ENCODE results near the gene PIWIL1. TPM values are rescaled to one million over a fixed set of nuclear protein-coding genes. Genes with fewer than 3 reads are reported as not detected.

Gene PIWIL1
- total and polyA plus RNA-seq, 2 donors from 2014 or later, result 0.15 to 0.31 TPM

- TF ChIP-seq CTCF (IDR thresholded peaks at IDR 0.05; ENCODE audit: borderline replicate concordance, extremely low read depth, insufficient read depth), result no peak
- no peak for FAIRE-seq
- H3K9ac ChIP-seq (ENCODE audit: low read length in 3 of 3), result no peak overlapping the region
- no peaks in the 10 kb centered on the region for H3K36me3 ChIP-seq (ENCODE audit: control insufficient read depth in 2 of 3, insufficient read depth in 3 of 3, low read length in 3 of 3)
- no peak overlapping the region for H3K27ac ChIP-seq (ENCODE audit: low read depth in 2 of 2, low read length in 2 of 2)
- H3K4me3 ChIP-seq (ENCODE audit: low read length in 3 of 3), result no peak overlapping the region
- H3K27me3 ChIP-seq (ENCODE audit: control insufficient read depth, insufficient read depth, low read length), result no peaks in the 10 kb centered on the region
- intact Hi-C loops (cut with DNase I), result no loop called here
- no peak for DNase-seq
- H3K4me1 ChIP-seq (ENCODE audit: control insufficient read depth in 2 of 3, insufficient read depth in 2 of 3, low read depth in 1 of 3, low read length in 3 of 3), result no peaks in the 10 kb centered on the region
- no peaks in the 10 kb centered on the region for H3K9me3 ChIP-seq (ENCODE audit: control insufficient read depth in 2 of 3, insufficient read depth in 1 of 3, low read length in 3 of 3)
These were observed 57.2 kb downstream of the PIWIL1 start for GRCh38 chr12:130394906-130395305.

DNA sequence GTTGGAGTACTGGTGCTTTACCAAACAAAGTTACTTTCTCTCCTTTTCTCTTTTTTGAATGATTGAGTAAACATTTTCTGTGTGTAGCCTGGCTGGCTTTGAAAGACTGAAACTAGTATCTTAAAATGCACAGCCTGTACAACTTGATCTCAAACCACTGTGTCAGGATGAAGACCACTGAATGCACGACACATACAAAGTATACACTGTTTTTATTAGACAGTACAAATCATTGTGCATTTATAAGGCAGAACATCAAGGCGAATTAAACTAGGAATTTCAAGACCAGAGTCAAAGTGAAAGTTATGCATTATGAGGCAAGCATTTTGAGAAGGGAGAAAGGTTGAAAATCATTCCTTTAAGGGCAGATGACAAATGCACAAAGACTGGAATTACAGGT lies 59.0 kb downstream of the PIWIL1 start:
- TF ChIP-seq CTCF (IDR thresholded peaks at IDR 0.05; ENCODE audit: borderline replicate concordance, extremely low read depth, insufficient read depth), result no peak
- H3K27me3 ChIP-seq (ENCODE audit: control insufficient read depth, insufficient read depth, low read length), result no peaks in the 10 kb centered on the region
- no peak for DNase-seq
- no peak overlapping the region for H3K4me3 ChIP-seq (ENCODE audit: low read length in 3 of 3)
- no peaks in the 10 kb centered on the region for H3K4me1 ChIP-seq (ENCODE audit: control insufficient read depth in 2 of 3, insufficient read depth in 2 of 3, low read depth in 1 of 3, low read length in 3 of 3)
- H3K9ac ChIP-seq (ENCODE audit: low read length in 3 of 3), result no peak overlapping the region
- no peak for FAIRE-seq
- intact Hi-C loops (cut with DNase I), result no loop called here
- no peaks in the 10 kb centered on the region for H3K9me3 ChIP-seq (ENCODE audit: control insufficient read depth in 2 of 3, insufficient read depth in 1 of 3, low read length in 3 of 3)
- no peak overlapping the region for H3K27ac ChIP-seq (ENCODE audit: low read depth in 2 of 2, low read length in 2 of 2)
- H3K36me3 ChIP-seq (ENCODE audit: control insufficient read depth in 2 of 3, insufficient read depth in 3 of 3, low read length in 3 of 3), result no peaks in the 10 kb centered on the region

DNA sequence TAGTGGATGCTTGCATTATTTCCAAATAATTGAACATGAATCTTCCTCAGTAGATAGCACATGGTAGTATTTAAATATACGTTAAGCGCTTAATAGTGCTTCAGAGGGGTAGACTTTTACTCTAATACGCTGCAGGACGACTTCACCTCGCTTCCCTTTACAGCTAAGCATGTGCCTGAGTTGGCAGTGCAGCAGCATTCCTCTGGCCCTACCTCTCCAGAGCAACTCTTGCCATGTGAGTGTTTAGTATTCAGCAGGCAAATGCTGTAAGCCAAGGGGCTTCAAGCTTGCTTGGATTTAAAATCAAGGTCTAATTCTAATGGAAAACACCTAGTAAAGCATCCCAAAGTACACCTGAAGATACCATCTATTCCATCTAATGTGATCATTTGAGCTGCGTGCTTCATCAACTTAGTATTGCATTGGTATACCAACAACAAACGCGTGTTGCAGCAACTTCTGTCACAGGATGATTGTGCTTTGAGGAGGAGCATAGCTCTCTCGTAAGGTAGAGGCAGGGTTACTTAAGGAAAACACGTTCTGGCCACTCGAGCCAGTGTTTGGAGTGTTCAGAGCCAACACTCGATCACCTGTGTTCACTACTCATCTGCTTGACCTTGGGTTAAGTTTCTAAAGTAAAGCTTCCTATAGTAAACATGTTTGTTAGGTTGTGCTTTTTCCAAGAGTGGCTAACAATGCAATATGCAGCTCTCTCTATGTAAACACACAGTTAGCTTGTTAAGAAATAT lies 60.6 kb downstream of the PIWIL1 start:
- Histone ChIP-seq H3K4me3 (ENCODE audit: low read length in 3 of 3) (no peak overlapping the region), H3K9me3 (ENCODE audit: control insufficient read depth in 2 of 3, insufficient read depth in 1 of 3, low read length in 3 of 3) (no peaks in the 10 kb centered on the region), H3K36me3 (ENCODE audit: control insufficient read depth in 2 of 3, insufficient read depth in 3 of 3, low read length in 3 of 3) (no peaks in the 10 kb centered on the region), H3K4me1 (ENCODE audit: control insufficient read depth in 2 of 3, insufficient read depth in 2 of 3, low read depth in 1 of 3, low read length in 3 of 3) (no peaks in the 10 kb centered on the region), H3K27ac (ENCODE audit: low read depth in 2 of 2, low read length in 2 of 2) (no peak overlapping the region), H3K27me3 (ENCODE audit: control insufficient read depth, insufficient read depth, low read length) (no peaks in the 10 kb centered on the region), H3K9ac (ENCODE audit: low read length in 3 of 3) (no peak overlapping the region)
- intact Hi-C loops (cut with DNase I), result no loop called here
- no peak for TF ChIP-seq CTCF (IDR thresholded peaks at IDR 0.05; ENCODE audit: borderline replicate concordance, extremely low read depth, insufficient read depth)
- DNase-seq (no peak), FAIRE-seq (no peak)
